IMR-90 (cell line): ENCODE measurements around the gene DUSP10.

Source experiments
- BHLHE40 ChIP-seq: fragments of 150-350 bp; IDR thresholded peaks from 2 replicates; pipeline ENCODE4 v1.6.1; 2016; ENCODE audit warnings: mild to moderate bottlenecking, low read depth, low read length
- CEBPB ChIP-seq: IDR thresholded peaks from 2 replicates; pipeline ENCODE4 v1.6.1; 2012; ENCODE audit warnings: low read depth, low read length, improper control_type of control experiment
- MAFK ChIP-seq: IDR thresholded peaks from 2 replicates; pipeline ENCODE4 v1.6.1; 2012; ENCODE audit warnings: low read depth, low read length, improper control_type of control experiment
- MXI1 ChIP-seq: IDR thresholded peaks from 2 replicates; pipeline ENCODE4 v1.6.1; 2012; ENCODE audit warnings: low read depth, mild to moderate bottlenecking, low read length, moderate library complexity, borderline replicate concordance
- NFE2L2 ChIP-seq: fragments of 150-350 bp; IDR thresholded peaks from 2 replicates; pipeline ENCODE4 v1.6.1; 2016; ENCODE audit warnings: low read depth, mild to moderate bottlenecking, low read length
- POLR2A ChIP-seq: IDR thresholded peaks from 2 replicates; pipeline ENCODE4 v1.6.1; 2012; ENCODE audit warnings: mild to moderate bottlenecking, low read depth, low read length
- RAD21 ChIP-seq: IDR thresholded peaks from 2 replicates; pipeline ENCODE4 v1.6.1; 2012; ENCODE audit warnings: low read length, improper control_type of control experiment
- TF ChIP-seq, protein P1 (sequence below): conservative IDR thresholded peaks from 2 replicates; pipeline ENCODE4 v1.5.1; 2012; ENCODE audit warnings: mild to moderate bottlenecking, low read depth, low read length, improper control_type of control experiment
- TF ChIP-seq, protein P2 (sequence below): fragments of 150-350 bp; IDR thresholded peaks from 2 replicates; pipeline ENCODE4 v1.6.1; 2017; ENCODE audit warnings: mild to moderate bottlenecking, antibody characterized with exemption, low read length, low read depth

DNA sequence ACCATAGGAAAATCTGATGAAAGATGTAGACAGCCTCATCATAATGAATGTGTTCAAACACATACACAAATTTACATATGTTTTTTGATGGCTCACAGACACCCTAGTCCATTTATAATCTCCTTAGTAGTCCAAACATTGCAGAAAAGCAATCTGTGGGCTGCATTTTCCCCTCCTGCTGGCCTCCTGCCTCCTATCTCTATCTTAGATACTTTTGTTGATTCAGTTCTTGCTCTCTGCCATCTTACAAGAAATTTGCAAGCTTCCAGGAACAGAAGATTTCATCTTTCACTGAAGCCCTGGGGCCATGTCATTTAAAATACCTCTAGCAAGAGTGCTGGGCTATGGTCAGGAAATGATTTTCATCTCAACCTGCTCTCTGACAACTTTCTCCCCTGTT is 50.6 kb downstream of the DUSP10 start:
- TF ChIP-seq, protein P1, sequence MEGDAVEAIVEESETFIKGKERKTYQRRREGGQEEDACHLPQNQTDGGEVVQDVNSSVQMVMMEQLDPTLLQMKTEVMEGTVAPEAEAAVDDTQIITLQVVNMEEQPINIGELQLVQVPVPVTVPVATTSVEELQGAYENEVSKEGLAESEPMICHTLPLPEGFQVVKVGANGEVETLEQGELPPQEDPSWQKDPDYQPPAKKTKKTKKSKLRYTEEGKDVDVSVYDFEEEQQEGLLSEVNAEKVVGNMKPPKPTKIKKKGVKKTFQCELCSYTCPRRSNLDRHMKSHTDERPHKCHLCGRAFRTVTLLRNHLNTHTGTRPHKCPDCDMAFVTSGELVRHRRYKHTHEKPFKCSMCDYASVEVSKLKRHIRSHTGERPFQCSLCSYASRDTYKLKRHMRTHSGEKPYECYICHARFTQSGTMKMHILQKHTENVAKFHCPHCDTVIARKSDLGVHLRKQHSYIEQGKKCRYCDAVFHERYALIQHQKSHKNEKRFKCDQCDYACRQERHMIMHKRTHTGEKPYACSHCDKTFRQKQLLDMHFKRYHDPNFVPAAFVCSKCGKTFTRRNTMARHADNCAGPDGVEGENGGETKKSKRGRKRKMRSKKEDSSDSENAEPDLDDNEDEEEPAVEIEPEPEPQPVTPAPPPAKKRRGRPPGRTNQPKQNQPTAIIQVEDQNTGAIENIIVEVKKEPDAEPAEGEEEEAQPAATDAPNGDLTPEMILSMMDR: no peak
- TF ChIP-seq RAD21 (no peak), POLR2A (no peak), CEBPB (no peak), BHLHE40 (no peak), MXI1 (no peak), NFE2L2 (no peak), MAFK (no peak)
- TF ChIP-seq, protein P2, sequence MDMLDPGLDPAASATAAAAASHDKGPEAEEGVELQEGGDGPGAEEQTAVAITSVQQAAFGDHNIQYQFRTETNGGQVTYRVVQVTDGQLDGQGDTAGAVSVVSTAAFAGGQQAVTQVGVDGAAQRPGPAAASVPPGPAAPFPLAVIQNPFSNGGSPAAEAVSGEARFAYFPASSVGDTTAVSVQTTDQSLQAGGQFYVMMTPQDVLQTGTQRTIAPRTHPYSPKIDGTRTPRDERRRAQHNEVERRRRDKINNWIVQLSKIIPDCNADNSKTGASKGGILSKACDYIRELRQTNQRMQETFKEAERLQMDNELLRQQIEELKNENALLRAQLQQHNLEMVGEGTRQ: no peak
